ENCODE data around the gene PLB1. TPM values are rescaled to one million over a fixed set of nuclear protein-coding genes. Genes with fewer than 3 reads are reported as not detected.

The PLB1 gene
- total and polyA plus RNA-seq, 2 experiments from 2014 or later = 0.06 to 0.21 TPM

DNA sequence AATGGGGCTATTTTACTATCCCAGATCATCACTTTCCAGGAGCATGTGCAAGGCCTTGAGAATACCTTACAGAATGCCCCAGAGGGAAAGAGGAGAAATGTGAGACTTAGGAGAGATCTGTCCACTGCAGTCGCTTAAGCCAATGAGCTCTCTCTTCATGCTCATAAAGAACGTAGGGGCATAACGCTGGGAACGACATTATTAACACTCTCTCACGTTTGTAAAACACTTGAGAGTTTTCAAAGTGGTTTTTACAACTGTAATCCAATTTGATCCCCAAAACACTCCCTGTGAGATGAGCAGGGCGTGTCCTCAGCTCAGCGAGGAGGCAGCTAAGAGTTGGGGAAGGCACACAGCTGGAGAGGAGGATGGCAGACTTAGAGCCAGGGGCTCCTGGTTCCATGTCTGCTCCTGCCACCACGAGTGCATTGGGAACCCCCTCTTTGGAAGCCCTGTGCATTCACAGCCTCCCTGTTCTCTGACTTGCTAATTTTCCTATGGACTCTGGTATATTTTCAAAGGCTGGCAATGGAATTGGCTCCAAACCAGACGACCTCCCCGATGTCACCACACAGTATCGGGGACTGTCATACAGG lies 97.4 kb downstream of the PLB1 start (continued):
- TF ChIP-seq ZNF114 (CRISPR knock-in tag; IDR thresholded peaks at IDR 0.05) = no peak

DNA sequence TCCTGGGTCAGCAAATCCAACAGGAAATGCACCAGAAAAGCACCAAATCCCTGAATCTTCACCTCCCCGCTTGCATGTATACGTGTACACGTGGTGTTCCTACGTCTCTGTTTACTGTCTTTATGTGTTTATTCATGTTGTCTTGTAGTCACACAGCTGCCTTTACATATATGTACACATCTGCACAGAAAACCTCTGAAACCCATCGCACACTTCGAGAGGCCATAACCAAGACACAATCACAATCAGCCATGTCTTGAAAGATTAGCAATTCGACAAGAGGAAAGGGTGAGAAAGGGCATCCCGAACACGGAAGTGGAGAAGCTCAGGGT lies 98.1 kb downstream of the PLB1 start:
- Mint-ChIP-seq H3K9me3 (no peaks in the 10 kb centered on the region), H3K4me3 (no peak overlapping the region; the same call in 2 of the 3 replicates), H3K27me3 (ENCODE audit: insufficient read depth, low read depth, poor library complexity) (peaks cover 10% of the 10 kb centered on the region), H3K36me3 (ENCODE audit: low read depth) (no peaks in the 10 kb centered on the region), H3K27ac (no peak overlapping the region), H3K4me1 (peaks cover 32% of the 10 kb centered on the region)
- no peaks in the 10 kb centered on the region for H3F3A ChIP-seq (replicated peaks; ENCODE audit: low read depth)
- H3K79me2 ChIP-seq (replicated peaks; ENCODE audit: insufficient read depth) = no peaks in the 10 kb centered on the region
- H3K36me3 ChIP-seq (ENCODE audit: insufficient read depth) = no peaks in the 10 kb centered on the region
- no peak for TF ChIP-seq ZNF114 (CRISPR knock-in tag; IDR thresholded peaks at IDR 0.05)
- no peak for TF ChIP-seq POLR2AphosphoS5 (IDR thresholded peaks at IDR 0.05; ENCODE audit: low read depth)
- TF ChIP-seq, protein P1, sequence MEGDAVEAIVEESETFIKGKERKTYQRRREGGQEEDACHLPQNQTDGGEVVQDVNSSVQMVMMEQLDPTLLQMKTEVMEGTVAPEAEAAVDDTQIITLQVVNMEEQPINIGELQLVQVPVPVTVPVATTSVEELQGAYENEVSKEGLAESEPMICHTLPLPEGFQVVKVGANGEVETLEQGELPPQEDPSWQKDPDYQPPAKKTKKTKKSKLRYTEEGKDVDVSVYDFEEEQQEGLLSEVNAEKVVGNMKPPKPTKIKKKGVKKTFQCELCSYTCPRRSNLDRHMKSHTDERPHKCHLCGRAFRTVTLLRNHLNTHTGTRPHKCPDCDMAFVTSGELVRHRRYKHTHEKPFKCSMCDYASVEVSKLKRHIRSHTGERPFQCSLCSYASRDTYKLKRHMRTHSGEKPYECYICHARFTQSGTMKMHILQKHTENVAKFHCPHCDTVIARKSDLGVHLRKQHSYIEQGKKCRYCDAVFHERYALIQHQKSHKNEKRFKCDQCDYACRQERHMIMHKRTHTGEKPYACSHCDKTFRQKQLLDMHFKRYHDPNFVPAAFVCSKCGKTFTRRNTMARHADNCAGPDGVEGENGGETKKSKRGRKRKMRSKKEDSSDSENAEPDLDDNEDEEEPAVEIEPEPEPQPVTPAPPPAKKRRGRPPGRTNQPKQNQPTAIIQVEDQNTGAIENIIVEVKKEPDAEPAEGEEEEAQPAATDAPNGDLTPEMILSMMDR (conservative IDR thresholded peaks at IDR 0.05; ENCODE audit: low read depth in 2 of 2) = no peak
- no peak for TF ChIP-seq STAT1 (IDR thresholded peaks at IDR 0.05; ENCODE audit: unreplicated experiment)
- no peak for TF ChIP-seq CREB1 (CRISPR knock-in tag; IDR thresholded peaks at IDR 0.05; ENCODE audit: low read depth)
- no peak for TF ChIP-seq JUNB (IDR thresholded peaks at IDR 0.05; ENCODE audit: unreplicated experiment)
- TF ChIP-seq EZH2 (IDR thresholded peaks at IDR 0.05; ENCODE audit: low read depth, unreplicated experiment) = no peak
- TF ChIP-seq, protein P2, sequence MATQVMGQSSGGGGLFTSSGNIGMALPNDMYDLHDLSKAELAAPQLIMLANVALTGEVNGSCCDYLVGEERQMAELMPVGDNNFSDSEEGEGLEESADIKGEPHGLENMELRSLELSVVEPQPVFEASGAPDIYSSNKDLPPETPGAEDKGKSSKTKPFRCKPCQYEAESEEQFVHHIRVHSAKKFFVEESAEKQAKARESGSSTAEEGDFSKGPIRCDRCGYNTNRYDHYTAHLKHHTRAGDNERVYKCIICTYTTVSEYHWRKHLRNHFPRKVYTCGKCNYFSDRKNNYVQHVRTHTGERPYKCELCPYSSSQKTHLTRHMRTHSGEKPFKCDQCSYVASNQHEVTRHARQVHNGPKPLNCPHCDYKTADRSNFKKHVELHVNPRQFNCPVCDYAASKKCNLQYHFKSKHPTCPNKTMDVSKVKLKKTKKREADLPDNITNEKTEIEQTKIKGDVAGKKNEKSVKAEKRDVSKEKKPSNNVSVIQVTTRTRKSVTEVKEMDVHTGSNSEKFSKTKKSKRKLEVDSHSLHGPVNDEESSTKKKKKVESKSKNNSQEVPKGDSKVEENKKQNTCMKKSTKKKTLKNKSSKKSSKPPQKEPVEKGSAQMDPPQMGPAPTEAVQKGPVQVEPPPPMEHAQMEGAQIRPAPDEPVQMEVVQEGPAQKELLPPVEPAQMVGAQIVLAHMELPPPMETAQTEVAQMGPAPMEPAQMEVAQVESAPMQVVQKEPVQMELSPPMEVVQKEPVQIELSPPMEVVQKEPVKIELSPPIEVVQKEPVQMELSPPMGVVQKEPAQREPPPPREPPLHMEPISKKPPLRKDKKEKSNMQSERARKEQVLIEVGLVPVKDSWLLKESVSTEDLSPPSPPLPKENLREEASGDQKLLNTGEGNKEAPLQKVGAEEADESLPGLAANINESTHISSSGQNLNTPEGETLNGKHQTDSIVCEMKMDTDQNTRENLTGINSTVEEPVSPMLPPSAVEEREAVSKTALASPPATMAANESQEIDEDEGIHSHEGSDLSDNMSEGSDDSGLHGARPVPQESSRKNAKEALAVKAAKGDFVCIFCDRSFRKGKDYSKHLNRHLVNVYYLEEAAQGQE (IDR thresholded peaks at IDR 0.05; ENCODE audit: unreplicated experiment) = no peak
- TF ChIP-seq, protein P3, sequence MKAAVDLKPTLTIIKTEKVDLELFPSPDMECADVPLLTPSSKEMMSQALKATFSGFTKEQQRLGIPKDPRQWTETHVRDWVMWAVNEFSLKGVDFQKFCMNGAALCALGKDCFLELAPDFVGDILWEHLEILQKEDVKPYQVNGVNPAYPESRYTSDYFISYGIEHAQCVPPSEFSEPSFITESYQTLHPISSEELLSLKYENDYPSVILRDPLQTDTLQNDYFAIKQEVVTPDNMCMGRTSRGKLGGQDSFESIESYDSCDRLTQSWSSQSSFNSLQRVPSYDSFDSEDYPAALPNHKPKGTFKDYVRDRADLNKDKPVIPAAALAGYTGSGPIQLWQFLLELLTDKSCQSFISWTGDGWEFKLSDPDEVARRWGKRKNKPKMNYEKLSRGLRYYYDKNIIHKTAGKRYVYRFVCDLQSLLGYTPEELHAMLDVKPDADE (IDR thresholded peaks at IDR 0.05) = no peak
- no peak for TF ChIP-seq EZH2phosphoT487 (IDR thresholded peaks at IDR 0.05; ENCODE audit: unreplicated experiment)
- TF ChIP-seq ZNF331 (CRISPR knock-in tag; IDR thresholded peaks at IDR 0.05; ENCODE audit: low read depth) = no peak
- TF ChIP-seq, protein P4, sequence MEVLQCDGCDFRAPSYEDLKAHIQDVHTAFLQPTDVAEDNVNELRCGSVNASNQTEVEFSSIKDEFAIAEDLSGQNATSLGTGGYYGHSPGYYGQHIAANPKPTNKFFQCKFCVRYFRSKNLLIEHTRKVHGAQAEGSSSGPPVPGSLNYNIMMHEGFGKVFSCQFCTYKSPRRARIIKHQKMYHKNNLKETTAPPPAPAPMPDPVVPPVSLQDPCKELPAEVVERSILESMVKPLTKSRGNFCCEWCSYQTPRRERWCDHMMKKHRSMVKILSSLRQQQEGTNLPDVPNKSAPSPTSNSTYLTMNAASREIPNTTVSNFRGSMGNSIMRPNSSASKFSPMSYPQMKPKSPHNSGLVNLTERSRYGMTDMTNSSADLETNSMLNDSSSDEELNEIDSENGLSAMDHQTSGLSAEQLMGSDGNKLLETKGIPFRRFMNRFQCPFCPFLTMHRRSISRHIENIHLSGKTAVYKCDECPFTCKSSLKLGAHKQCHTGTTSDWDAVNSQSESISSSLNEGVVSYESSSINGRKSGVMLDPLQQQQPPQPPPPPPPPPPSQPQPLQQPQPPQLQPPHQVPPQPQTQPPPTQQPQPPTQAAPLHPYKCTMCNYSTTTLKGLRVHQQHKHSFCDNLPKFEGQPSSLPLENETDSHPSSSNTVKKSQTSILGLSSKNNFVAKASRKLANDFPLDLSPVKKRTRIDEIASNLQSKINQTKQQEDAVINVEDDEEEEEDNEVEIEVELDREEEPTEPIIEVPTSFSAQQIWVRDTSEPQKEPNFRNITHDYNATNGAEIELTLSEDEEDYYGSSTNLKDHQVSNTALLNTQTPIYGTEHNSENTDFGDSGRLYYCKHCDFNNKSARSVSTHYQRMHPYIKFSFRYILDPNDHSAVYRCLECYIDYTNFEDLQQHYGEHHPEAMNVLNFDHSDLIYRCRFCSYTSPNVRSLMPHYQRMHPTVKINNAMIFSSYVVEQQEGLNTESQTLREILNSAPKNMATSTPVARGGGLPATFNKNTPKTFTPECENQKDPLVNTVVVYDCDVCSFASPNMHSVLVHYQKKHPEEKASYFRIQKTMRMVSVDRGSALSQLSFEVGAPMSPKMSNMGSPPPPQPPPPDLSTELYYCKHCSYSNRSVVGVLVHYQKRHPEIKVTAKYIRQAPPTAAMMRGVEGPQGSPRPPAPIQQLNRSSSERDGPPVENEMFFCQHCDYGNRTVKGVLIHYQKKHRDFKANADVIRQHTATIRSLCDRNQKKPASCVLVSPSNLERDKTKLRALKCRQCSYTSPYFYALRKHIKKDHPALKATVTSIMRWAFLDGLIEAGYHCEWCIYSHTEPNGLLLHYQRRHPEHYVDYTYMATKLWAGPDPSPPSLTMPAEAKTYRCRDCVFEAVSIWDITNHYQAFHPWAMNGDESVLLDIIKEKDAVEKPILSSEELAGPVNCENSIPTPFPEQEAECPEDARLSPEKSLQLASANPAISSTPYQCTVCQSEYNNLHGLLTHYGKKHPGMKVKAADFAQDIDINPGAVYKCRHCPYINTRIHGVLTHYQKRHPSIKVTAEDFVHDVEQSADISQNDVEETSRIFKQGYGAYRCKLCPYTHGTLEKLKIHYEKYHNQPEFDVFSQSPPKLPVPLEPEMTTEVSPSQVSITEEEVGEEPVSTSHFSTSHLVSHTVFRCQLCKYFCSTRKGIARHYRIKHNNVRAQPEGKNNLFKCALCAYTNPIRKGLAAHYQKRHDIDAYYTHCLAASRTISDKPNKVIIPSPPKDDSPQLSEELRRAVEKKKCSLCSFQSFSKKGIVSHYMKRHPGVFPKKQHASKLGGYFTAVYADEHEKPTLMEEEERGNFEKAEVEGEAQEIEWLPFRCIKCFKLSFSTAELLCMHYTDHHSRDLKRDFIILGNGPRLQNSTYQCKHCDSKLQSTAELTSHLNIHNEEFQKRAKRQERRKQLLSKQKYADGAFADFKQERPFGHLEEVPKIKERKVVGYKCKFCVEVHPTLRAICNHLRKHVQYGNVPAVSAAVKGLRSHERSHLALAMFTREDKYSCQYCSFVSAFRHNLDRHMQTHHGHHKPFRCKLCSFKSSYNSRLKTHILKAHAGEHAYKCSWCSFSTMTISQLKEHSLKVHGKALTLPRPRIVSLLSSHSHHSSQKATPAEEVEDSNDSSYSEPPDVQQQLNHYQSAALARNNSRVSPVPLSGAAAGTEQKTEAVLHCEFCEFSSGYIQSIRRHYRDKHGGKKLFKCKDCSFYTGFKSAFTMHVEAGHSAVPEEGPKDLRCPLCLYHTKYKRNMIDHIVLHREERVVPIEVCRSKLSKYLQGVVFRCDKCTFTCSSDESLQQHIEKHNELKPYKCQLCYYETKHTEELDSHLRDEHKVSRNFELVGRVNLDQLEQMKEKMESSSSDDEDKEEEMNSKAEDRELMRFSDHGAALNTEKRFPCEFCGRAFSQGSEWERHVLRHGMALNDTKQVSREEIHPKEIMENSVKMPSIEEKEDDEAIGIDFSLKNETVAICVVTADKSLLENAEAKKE (CRISPR knock-in tag; IDR thresholded peaks at IDR 0.05) = no peak
- TF ChIP-seq NANOG (IDR thresholded peaks at IDR 0.05; ENCODE audit: borderline replicate concordance) = no peak
- H3K9me2 ChIP-seq (ENCODE audit: insufficient read depth) = no peaks in the 10 kb centered on the region
- no peak overlapping the region for H3K4me3 ChIP-seq
- ATAC-seq (no peak), DNase-seq (ENCODE audit: low spot score) (no peak)
- H3K27me3 ChIP-seq (ENCODE audit: insufficient read depth) = no peaks in the 10 kb centered on the region
- peak overlapping the region; percentile 75 for H2AFZ ChIP-seq
- H3K4me1 ChIP-seq (ENCODE audit: insufficient read depth) = peaks cover 4% of the 10 kb centered on the region
- no peak overlapping the region for H3K27ac ChIP-seq (ENCODE audit: low read depth)
- peak overlapping the region; percentile 44; the same call in 1 of the 2 replicates for H3K4me2 ChIP-seq
- H4K20me1 ChIP-seq (replicated peaks; ENCODE audit: insufficient read depth) = no peaks in the 10 kb centered on the region
